PC-9 (cell line): ENCODE results near the gene C11orf86.

Experiments
- CTCF ChIP-seq: fragments of 200-600 bp; sonication (generic); conservative IDR thresholded peaks from 2 replicates; pipeline ENCODE4 v1.6.1; 2017; ENCODE audit warnings: mixed run types, antibody characterized with exemption, mild to moderate bottlenecking, moderate library complexity
- EZH2 ChIP-seq: fragments of 200-600 bp; sonication (generic); IDR thresholded peaks from 2 replicates; pipeline ENCODE4 v1.8.0; 2017; ENCODE audit warnings: antibody characterized with exemption, low read depth

GRCh38 chr11:67002921-67003411 lies 27.9 kb downstream of the C11orf86 start:
- no peak for TF ChIP-seq CTCF
- TF ChIP-seq EZH2 = no peak
